Activated CD4-positive, alpha-beta T cell treated with anti-CD3 and anti-CD28 coated beads, Interleukin-2, amount 50 U/mL, for 1 hour (primary cell): Measurements from ENCODE around the gene C3orf62.

Source experiments
- DNase-seq: peaks from one replicate; pipeline ENCODE4 v3.0.0-alpha.2; 2020

C3orf62 gene

DNA sequence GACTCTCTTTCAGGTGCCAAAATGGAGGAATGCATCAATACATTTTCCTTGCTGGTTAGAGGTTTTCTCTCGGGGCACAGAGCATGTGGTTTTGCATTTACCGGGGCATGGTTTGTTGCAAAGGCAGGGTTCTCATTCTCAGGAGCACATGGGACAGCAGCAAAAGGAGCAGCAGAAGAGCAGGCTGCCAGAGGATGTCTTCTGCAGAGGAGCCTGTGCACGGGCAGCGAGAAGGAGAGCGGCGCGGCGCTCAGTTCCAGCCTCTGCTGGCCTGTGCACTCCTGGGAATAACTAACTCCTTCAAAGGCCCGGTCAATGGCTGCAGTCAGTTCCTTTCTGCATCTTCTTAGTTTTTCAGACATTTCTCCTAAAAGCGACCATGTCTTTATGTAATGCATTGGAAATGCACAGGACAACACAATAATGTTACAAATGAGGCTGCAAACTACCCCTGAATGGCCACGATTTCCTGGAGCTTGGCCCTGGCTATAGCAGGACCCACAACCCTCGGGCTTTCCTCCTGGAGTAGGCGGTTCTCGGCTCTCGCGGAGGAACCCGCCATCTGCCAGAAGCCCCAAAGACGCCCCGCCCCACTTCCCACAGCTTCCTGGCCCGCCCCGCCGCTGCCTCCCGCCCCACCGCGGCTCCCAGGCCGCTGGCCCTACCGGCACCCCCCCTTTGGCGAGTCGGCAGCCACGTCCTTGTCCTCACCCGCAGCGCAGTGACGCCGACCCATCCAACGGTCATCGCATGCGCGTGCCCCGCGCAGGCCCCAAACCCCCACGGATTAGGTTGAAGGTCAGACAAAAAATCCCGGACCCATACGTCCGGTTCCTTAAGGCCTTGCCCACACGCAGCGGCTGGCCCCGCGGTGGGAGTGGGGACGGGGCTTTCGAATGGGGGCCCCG lies at the start of gene C3orf62:
TSS of gene C3orf62 (minus strand) at position 758 of the 908 bp plus-strand sequence. CDS start at position 398, 360 bp downstream.
- peak; percentile 63 for DNase-seq

DNA sequence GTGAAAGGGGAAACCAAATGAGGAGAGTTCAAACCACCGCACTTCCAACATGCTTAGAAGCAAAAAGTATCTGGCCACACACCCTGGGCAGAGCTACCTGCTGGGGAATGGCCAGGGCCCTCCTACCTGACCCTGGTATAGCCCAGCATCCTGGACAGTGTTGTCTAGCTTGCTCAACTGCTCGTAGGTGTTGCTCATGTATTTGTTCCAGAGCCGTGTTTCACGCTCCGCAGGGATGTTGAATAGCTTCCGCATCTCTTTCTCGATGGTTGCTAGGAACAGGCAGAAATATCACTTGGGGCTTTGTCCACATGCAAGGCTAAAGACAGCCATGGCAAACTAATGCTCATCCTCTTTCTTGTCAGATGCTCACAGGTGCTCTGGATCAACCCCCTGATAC lies 47.7 kb upstream of the C3orf62 start:
- DNase-seq: no peak

DNA sequence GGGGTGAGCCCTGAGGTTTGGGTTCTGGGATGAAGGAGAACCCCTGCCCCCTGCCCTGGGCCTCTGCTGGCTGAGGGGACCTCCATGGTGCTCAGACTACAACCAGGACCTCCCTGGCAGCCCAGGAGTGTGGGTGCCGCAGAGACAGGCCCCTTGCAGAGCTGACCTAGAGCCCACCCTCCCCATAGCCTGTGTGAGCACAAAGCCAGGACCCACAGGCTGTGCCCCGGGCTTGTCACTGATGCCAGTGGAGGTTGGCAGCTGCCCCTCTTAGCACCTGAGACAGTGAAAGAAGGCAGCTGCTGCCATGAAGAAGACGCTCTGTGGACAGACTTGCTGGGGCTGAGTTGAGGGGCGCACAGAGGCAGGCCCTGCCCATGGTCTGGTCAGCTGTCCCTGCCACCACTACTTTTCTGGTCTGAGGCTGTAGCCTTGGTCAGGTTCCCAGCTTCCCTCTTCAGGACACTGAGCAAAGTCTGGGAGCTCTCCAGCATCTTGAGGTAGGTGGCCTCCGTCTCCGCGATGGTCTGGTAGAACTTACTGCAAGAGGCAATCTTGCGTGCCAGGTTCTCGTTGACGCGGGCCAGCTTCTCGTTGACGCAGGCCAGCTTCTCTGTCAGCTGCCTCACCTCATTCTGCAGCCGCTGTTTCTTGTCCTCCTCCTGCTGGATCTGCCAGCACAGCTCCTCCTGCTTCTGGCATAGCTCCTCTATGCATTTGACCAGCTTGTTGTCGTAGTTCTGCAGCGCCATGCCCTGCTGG lies 39.8 kb upstream of the C3orf62 start:
- no peak for DNase-seq

DNA sequence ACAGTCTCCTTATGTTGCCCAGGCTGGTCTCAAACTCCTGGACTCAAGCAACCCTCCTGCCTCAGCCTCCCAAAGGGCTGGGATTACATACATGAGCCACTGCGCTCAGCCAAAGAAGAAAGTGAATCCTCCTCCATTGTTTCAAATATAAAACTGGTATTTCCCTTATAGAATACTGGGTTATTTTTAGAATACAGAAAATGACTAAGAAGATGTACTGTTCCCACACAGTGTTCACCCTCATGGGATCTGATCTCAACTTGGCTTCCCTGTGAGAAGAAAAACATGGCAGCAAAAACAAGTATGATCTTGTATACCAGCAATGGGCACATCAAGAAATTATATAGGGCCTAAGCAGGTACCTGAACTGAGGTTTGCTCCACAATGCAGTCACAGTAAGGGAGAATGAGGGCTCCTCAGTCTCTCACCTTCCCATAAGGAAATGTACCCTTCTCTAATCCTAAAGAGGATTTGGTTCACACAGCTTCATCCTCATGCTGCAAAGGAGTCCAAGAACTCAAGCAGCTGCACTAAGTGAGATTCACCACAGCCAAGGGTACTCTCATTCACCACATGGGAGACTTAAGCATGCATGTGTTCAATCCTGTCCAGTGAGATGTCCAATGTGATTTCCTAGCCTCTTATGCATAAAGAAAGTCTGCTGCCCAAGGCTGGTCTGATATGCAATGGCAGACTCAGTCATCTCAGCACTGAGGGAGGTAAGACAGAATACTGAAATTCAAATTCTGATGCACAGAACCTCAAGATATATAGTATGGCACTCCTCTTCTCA lies 37.1 kb upstream of the C3orf62 start:
- DNase-seq: no peak

DNA sequence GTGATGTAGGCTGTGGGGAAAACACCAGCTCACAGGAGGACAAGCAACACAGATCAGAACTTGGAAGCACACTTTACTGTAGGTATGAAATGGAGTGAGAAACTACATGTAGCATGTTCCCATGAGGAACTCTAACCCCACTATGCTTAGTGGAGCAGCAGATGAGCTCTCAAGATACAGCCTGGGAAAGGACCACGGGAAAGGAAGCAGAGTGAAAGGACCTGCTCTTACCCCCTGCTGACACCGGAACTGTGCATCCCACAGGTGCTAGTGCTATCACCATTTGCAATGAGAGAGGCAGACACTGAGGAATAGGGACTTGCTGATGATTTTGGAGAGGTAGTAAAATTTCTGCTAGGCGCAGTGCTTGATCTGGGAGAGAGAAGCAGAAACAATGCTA lies 34.3 kb upstream of the C3orf62 start:
- no peak for DNase-seq

DNA sequence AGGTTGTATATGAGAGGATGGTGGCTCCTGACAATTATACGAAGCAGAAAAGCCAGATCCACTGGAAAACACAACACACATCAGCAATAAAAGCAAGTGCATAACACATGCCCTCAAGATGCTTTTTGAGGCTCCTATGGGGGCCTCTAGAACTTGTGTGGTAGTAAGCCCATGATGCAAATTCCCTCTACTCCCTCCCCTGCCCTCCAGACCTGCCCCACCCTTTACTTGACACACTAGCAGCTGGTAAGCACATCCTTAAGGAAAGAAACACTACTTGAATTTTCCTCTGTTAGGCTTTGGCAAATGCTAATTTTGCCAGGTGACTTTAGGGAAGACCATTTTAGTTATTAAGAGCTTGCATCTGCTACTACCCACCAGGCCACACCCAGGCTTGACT lies 33.6 kb upstream of the C3orf62 start:
- DNase-seq: no peak

DNA sequence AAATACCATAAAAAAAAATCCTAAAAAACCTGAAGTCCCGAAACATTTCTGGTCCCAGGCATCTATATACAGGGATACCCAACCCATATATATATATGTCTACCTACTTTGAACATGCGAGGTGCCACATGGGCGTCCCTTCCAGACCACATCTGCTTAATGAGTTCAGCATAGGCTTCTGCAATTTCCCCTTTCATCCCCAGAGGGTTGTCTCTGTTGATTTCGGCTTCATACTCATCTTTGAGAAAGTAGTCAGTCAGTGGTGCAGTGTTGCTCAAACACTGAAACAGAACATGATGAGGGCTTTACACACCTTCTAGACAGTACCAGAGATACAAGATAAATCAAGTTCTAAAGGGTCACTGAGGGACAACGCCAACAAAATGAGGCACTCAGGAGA lies 28.6 kb upstream of the C3orf62 start:
- no peak for DNase-seq

DNA sequence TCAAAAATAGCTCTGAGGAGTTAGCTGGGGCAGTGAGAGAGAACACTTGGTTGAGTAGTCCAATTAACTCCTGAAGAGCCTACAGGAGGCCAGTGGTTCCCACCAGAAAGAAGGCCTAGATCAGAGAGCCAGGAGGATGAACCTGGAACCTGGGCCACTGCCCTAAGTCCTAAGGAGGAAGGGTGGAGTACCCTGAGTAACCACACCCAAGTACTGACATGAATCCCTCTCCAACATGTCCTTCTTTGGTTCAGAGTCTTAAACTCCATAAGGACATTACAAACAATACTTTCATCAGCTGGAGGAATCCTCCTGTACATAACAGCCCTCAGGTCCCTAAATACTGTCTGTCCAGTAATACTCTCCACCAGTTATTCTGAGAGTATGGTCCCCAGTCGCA lies 25.6 kb upstream of the C3orf62 start:
- no peak for DNase-seq

DNA sequence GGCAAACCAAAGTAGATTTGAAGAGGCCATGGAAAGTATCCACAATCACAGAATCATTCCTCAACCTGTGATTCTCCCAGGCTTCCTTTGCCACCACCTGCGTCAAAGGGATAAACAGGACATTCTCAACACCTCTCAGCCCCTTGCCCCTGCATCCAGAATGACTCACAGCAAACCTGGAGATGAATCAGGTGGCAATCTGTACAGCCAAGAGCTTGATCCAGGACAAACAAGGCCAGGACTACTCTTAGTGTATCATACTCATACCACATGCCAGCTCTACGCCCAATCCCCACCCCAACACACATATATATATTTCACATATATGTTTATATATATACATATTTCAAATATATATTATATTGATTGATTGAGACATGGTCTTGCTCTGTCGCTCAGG lies 23.6 kb upstream of the C3orf62 start:
- DNase-seq: no peak

DNA sequence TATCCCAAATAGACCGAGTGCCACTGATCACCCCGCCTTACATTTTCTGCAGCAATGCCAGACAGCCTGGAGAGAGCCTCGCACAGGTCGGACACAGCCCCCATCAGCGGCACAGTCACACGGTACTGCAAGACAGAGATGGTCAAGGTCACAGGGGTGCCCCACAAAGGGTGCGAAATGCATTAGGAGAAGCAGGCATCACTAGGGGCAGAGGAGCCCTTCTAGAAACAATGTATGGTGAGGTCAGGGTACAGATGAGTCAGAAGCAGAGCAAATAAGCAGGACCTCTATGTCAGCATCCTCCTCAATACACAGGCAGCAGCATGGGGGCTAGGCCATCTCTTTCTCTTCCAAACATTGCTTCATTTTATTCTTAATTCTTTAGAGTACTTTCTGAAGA lies 21.5 kb upstream of the C3orf62 start:
- no peak for DNase-seq

DNA sequence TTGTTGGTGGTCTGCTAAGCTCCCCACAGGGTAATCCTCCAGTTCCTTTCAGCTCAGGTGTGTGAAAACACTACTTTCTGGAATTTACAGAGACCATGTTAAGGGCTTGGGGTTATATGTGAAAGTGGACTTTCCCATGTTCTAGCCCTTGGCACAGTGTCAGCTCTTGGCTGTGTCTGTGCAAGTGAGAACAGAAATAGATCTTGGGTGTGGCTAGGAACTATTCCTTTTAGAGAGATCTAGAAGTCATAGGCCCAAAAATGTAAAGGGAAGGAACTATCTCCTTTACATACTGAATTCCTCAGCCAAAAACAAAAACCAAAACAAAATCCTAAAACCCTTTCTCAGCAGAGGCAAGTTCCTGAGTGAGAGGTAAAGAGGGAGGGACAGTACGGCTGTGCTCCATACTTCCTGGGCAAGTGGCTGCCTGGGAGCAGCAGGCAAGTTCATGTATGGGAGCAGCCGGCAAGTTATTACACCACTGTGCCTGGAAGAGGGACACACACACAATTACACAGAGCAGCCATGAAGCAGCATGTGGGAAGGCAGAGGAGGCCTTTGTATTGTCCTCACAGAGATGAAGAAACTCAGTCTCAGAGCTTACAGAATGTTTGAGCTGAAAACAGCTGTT lies 19.9 kb upstream of the C3orf62 start:
- DNase-seq: no peak

DNA sequence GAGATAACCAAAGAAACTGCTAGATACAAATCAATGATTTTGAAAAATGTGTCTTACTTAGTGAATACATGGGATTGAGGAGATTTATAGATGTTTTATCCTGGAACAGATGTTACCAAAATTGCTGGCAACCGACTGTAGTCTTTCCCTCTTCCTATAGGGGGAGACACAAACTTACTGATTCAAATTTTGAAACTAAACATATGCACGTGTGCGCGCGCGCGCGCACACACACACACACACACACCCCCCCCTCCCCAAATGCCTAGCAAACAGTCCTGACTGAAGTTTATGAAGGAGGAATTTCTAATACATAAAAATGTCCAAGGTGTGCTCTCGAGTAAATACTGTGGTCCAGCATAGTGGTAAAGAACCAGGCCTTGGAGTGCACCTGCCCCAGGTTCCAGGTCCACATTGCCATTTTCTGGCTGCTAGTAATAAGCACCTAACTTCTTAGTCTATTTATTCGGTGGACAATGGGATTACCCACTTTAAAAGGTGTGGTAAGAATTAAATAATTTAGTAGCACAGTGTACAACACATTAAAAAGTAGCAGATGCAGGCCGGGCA lies 18.5 kb upstream of the C3orf62 start:
- peak; percentile 27 for DNase-seq

DNA sequence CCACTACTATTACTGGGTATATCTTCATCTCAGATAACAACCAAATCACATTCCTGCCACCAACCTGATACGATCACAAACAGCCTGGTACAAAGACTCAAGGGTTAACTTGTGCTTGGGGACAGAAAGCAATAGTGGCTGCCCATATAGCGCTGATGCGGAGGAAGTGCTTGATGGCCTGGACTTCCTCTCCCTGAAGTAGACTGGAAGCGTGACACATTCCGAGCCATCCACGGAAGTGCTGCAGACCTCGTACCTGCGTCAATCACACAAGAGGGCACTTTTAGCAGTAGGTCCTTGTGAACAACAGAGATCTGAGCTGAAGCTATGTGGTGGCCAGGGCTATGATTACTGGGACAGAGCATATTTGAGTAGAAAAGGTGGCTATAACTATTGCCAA lies 17.3 kb upstream of the C3orf62 start:
- no peak for DNase-seq

DNA sequence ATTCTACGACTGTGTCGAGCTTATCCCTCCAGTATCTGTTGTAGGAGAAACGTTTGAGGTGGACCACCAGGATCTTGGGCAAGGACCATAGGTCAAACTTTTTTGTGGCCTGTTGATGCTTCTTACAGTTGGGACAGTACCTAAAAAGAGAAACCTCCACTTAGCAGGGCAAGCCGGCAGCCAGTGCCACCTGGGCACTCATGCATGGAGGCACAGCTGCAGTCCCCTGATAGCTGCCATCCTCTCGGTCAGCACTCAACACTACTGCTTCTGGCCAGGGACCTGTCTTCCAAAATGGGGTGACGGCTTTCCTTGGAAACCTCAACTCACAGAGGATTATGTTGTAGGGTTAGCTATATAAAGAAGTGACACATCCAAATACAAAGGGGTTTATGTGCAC lies 7.0 kb upstream of the C3orf62 start:
- DNase-seq: no peak

DNA sequence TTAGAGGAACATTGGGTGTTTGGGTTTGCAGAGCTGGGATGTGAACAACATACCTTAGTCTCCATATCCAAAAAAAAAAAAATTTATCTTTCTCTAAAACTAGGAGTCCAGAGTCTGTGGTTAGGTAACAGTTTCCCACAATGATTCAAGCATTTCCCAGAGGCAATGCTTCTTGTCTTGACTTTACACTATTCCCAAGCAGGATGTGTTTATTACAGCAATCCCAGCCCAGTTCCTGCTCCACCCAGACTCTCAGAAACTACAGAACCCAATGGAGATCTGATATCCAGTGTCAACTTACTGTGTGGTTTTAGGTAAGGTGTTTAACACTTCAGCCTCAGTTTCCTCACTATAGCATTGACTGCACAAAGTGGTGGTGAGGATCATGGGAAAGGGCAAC lies 2.3 kb upstream of the C3orf62 start:
- no peak for DNase-seq

DNA sequence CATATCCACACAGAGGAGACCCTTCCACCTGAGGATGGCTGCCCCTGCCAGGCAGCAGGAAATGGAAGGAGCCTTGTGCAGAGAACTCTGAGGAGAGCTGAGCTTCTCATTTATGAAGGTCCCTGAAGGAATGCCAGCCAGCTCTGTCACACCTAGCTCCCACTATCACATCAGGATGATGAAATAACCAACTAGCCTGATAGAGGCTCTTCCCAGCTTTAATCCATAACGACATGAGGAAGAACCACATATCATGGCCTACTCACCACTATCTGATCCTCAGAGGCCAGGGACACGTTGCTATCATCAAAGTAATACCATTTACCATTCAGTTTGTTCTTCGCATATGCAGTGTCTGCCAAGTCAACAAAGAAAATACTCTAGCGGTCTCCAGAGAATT lies 1.5 kb upstream of the C3orf62 start:
- no peak for DNase-seq

DNA sequence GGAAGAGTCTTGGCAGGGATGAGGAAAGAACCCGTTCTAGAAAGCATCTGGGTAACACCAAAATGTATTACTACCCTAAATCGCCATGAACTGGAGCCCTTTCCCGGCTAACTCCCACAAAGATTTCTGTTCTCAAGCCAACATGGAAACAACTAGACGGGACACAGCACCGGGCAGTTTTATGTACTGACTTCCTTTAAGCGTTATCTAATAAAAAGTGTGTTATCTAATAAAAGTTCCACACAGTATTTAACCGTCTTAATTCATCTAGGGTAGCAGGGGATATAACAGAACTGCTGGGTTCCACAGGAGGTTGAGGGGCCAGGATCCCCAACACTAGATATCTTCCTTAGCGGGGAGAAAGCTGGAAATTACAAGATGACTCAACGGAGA lies 347 bp upstream of the C3orf62 start:
- DNase-seq: no peak

DNA sequence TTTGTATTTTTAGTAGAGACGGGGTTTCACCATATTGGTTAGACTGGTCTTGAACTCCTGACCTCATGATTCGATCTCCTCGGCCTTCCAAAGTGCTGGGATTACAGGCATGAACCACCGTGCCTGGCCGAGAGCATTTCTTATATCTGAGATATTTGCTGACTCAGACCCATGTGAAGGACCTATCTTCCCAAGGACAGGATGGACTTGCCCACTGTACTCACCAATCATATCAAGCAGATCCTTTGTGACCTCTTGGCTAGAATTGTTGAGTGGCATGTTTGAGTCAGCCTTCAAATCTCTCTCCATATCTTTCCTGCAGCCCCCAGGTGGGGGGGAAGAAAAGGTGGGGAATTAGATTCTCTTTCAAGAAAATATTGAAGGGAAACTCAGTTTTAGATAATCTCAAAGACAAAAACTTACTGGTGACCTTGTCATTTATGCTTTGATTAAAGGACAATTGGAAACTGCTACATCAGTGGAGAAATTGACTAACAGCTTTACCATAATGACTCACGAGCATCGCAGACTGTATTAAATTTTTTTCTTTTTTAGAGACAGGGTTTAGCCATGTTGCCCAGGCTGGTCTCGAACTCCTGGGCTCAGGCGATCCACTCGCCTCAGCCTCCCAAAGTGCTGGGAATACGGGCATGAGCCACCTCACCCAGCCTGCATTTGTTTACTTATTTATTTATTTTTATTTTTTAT lies 3.1 kb downstream of the C3orf62 start:
- DNase-seq: no peak

DNA sequence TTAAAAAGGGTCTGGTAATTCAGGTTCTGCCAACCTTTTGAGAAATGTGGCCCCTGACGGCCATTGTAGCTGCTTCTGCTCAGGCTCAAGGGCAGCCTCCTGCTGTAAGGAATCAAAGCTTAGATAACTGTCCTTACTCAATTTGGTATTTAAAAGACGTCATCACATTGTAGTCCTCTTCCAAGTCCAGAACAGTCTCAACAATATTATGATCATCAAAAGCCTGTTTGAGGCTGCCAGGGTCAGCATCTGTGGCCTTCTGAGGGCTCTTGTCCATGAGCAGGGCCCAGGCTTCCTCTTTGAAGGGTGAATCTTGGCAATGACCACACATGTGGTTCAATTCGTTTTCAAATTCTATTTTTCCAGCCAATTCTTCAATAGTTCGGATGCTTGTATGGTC lies 6.0 kb downstream of the C3orf62 start:
- no peak for DNase-seq

DNA sequence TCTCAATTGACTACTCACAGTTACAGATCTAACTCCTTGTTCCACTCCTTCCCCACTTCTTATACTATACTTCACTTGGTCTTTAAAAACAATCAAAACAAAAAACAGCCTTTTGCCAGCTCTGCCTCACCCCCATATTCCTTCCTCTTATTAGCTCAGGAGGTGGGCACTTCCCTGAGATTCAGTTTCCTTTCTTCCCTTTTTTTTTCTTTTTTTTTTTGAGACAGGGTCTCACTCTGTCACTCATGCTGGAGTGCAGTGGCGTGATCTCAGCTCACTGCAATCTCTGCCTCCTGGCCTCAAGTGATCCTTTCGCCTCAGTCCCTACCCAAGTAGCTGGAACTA lies 6.9 kb downstream of the C3orf62 start:
- no peak for DNase-seq

DNA sequence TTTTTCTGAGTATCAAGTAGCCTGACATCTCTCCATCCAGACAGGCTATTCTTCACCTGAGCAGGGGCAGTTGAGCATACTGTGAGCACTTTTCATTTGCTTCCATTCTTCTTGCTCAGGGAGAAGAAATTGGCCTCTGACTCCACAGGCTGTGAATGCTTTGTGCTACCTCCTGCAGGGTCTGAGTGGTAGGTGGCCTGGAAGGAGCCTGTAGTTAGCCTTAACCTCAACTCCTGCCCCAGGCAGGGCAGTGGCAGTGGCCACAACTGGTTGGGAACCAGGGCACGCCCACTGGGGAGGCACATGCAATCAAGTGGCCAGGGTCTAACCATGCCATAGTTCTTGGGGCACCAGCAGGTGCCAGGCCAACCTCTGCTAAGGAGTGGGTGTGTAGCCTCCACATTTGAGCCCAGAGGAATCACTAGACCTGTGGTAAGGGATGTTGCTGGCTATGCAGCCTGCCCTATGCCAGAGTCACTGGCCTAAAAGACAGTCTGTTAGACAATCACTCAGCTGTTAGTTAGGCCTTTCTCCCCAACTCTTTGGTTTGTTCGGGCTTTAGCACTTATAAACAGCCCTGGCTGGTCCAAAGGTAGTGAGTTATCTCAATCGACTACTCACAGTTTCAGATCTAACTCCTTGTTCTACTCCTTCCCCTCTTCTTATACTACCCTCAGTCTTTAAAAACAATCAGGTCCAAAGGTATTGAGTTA lies 7.4 kb downstream of the C3orf62 start:
- DNase-seq: no peak
